Activated CD8-positive, alpha-beta T cell treated with anti-CD3 and anti-CD28 coated beads for 36 hours (primary cell): ENCODE data around the gene ALKBH1. TPM values are rescaled to one million over a fixed set of nuclear protein-coding genes. Genes with fewer than 3 reads are reported as not detected.
"Not testable (repeated sequence)": the region's sequence is repeated elsewhere in the genome, so short reads cannot be mapped to it uniquely, and the experiment has no call there.

Experiments used
- ATAC-seq: fragments of 200-7000 bp; cut with Tn5 transposase; one replicate; pipeline ENCODE4 v1.10.0; 2021; ENCODE audit warnings: mild to moderate bottlenecking, moderate library complexity
- CTCF ChIA-PET: fragments of 350-600 bp; sonication (Branson Sonifier 250); formaldehyde crosslinking; loops from one replicate; lab custom pipeline; 2021; ENCODE audit warnings: antibody characterized with exemption; lab: Charles Lee
- POLR2A ChIA-PET: fragments of 350-600 bp; sonication (Branson Sonifier 250); formaldehyde crosslinking; loops from one replicate; lab custom pipeline; 2021; ENCODE audit warnings: antibody characterized with exemption; lab: Charles Lee
- DNase-seq: peaks from one replicate; pipeline ENCODE4 v3.0.0-alpha.2; 2020
- H3K27ac Mint-ChIP-seq: one replicate; pipeline ENCODE4 v1.8.0; 2021; ENCODE audit warnings: mild to moderate bottlenecking, mixed read lengths
- H3K27me3 Mint-ChIP-seq: one replicate; pipeline ENCODE4 v1.8.0; 2021; ENCODE audit warnings: mixed read lengths
- H3K36me3 Mint-ChIP-seq: one replicate; pipeline ENCODE4 v1.8.0; 2021; ENCODE audit warnings: low read depth, mixed read lengths
- H3K4me1 Mint-ChIP-seq: one replicate; pipeline ENCODE4 v1.8.0; 2021; ENCODE audit warnings: low read depth, mixed read lengths
- H3K4me3 Mint-ChIP-seq: one replicate; pipeline ENCODE4 v1.8.0; 2021; ENCODE audit warnings: mild to moderate bottlenecking, moderate library complexity, mixed read lengths
- H3K9me3 Mint-ChIP-seq: one replicate; pipeline ENCODE4 v1.8.0; 2021; ENCODE audit warnings: mixed read lengths
- intact Hi-C: fragments of 100-400 bp; cut with micrococcal nuclease; formaldehyde crosslinking; loops from one replicate; pipeline ENCODE4 v1.10.0; 2022
- total RNA-seq, 2 experiments: library from RNA; stranded (reverse); gene quantifications; one replicate each; pipeline ENCODE4 v1.2.3, GENCODE V29; 2021
- TF ChIP-seq, protein P1 (sequence below): fragments of 200-600 bp; IDR thresholded peaks from one replicate; pipeline ENCODE4 v1.8.0; 2022; ENCODE audit warnings: antibody characterized with exemption, mild to moderate bottlenecking

Gene ALKBH1
- total RNA-seq, 2 experiments from 2014 or later, result 16.3 to 18.0 TPM

DNA sequence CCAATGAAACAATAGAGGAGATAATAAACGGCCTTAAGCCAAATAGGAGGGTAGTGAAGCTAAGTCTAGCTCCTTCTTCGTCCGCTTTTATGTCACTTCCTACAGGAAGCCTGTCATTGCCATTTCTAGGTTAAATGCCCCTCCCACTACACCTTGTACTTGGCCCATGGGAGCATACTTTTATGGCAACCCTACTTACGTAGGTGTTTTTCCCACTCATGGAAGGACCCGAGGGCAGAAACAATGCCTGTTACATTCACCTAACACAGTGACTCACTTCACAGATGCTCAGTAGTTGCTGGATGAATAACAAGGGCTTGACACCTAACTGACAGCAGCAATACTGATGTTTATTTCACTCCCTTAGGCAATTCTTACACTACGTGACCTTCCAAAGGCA is 44.5 kb downstream of the ALKBH1 start:
- H3K9me3 Mint-ChIP-seq, result no peaks in the 10 kb centered on the region
- ChIA-PET POLR2A (interaction anchor here (1.0 kb wide), 1 partner anchor 21 kb away, joined by 3 read pairs; no protein-coding TSS in a partner anchor), CTCF (no interaction called here)
- DNase-seq (no peak), ATAC-seq (no peak)
- no peak overlapping the region for H3K27ac Mint-ChIP-seq
- H3K36me3 Mint-ChIP-seq, result no peaks in the 10 kb centered on the region
- H3K4me1 Mint-ChIP-seq, result no peaks in the 10 kb centered on the region
- no peak overlapping the region for H3K4me3 Mint-ChIP-seq
- no peaks in the 10 kb centered on the region for H3K27me3 Mint-ChIP-seq
- TF ChIP-seq, protein P1, sequence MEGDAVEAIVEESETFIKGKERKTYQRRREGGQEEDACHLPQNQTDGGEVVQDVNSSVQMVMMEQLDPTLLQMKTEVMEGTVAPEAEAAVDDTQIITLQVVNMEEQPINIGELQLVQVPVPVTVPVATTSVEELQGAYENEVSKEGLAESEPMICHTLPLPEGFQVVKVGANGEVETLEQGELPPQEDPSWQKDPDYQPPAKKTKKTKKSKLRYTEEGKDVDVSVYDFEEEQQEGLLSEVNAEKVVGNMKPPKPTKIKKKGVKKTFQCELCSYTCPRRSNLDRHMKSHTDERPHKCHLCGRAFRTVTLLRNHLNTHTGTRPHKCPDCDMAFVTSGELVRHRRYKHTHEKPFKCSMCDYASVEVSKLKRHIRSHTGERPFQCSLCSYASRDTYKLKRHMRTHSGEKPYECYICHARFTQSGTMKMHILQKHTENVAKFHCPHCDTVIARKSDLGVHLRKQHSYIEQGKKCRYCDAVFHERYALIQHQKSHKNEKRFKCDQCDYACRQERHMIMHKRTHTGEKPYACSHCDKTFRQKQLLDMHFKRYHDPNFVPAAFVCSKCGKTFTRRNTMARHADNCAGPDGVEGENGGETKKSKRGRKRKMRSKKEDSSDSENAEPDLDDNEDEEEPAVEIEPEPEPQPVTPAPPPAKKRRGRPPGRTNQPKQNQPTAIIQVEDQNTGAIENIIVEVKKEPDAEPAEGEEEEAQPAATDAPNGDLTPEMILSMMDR, result no peak
- intact Hi-C loops, result no loop called here

DNA sequence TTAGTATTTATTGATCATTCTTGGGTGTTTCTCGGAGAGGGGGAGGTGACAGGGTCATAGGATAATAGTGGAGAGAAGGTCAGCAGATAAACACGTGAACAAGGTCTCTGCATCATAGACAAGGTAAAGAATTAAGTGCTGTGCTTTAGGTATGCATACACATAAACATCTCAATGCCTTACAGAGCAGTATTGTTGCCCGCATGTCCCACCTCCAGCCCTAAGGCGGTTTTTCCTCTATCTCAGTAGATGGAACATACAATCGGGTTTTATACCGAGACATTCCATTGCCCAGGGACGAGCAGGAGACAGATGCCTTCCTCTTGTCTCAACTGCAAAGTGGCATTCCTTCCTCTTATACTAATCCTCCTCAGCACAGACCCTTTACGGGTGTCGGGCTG is 46.3 kb downstream of the ALKBH1 start:
- intact Hi-C loops, H3K36me3 Mint-ChIP-seq, H3K27ac Mint-ChIP-seq, H3K9me3 Mint-ChIP-seq, H3K4me1 Mint-ChIP-seq, ATAC-seq, POLR2A ChIA-PET, H3K27me3 Mint-ChIP-seq, DNase-seq, CTCF ChIA-PET, H3K4me3 Mint-ChIP-seq: not testable (repeated sequence)

DNA sequence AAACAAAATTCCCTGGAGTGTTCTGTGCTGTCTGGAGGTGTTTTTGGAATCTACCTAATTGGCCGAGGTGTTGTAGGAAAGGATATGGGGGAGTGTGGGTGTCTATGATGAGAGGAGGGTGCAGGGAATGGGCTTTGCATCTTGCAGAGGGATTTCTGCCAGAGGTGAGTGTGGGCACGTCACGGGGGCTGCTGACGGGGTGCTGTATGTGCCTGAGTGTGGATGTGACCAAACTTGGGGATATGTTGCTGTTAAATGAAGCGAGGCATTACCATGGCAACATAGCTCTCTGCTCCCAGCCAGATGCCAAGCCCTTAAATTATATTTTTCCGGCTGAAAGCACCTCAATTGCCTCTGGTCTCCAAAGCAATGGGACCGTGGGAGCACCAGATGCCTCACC is 47.1 kb downstream of the ALKBH1 start:
- H3K27ac Mint-ChIP-seq, result no peak overlapping the region
- no peaks in the 10 kb centered on the region for H3K4me1 Mint-ChIP-seq
- intact Hi-C loops, result no loop called here
- no peaks in the 10 kb centered on the region for H3K9me3 Mint-ChIP-seq
- H3K27me3 Mint-ChIP-seq, result no peaks in the 10 kb centered on the region
- no peak overlapping the region for H3K4me3 Mint-ChIP-seq
- H3K36me3 Mint-ChIP-seq, result no peaks in the 10 kb centered on the region
- ChIA-PET POLR2A (no interaction called here), CTCF (no interaction called here)
- no peak for DNase-seq
- TF ChIP-seq, protein P1, result no peak
- no peak for ATAC-seq

DNA sequence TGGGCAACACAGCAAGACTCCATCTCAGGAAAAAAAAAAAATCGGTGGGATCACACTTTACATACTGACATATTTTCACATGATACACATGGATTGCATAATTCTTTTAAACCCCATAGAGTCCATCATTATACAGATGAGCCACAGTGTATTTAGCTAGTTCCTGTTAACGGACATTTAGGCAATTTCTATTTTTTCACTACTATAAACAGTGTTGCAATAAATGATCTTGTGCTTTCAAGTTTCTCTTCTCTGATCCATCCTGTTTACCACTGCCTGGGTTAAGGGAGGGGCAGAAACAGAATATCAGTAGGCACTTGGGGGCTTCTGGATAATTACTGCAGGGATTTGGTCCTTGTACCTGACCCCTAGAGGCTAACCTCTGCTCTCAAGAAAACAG is 48.0 kb downstream of the ALKBH1 start:
- CTCF ChIA-PET, result no interaction called here
- POLR2A ChIA-PET, result no interaction called here
- H3K9me3 Mint-ChIP-seq, result no peaks in the 10 kb centered on the region
- H3K36me3 Mint-ChIP-seq, result no peaks in the 10 kb centered on the region
- DNase-seq (no peak), ATAC-seq (no peak)
- no peaks in the 10 kb centered on the region for H3K27me3 Mint-ChIP-seq
- no peaks in the 10 kb centered on the region for H3K4me1 Mint-ChIP-seq
- intact Hi-C loops, result no loop called here
- TF ChIP-seq, protein P1, result no peak
- no peak overlapping the region for H3K27ac Mint-ChIP-seq
- H3K4me3 Mint-ChIP-seq, result no peak overlapping the region

DNA sequence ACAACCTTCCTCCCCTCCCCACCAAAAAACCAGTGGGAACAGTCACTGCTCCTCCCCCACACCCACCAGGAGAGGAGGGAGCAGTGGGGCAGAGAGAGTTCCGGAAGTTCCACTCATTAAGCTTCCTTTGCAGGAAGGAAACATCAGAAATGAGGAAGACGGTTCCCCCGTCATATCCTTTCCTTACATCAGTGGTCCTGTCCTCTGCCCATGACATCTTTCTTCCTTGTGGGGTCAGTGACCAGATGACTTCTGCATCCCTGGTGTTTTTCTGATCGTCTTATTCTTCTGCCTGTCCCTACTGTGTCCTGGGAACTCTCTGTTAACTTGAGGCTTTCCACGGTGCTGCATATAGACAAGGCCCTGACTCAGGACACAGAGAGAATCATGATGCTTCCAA is 50.5 kb downstream of the ALKBH1 start:
- CTCF ChIA-PET, result interaction anchor here (1.3 kb wide), 1 partner anchor 12 kb away, joined by 3 read pairs; no protein-coding TSS in a partner anchor
- Mint-ChIP-seq H3K27ac (no peak overlapping the region), H3K4me1 (no peaks in the 10 kb centered on the region), H3K36me3 (no peaks in the 10 kb centered on the region), H3K4me3 (no peak overlapping the region), H3K9me3 (no peaks in the 10 kb centered on the region), H3K27me3 (no peaks in the 10 kb centered on the region)
- intact Hi-C loops, result no loop called here
- TF ChIP-seq, protein P1, result no peak
- no peak for DNase-seq
- ATAC-seq, result no peak
- POLR2A ChIA-PET, result no interaction called here

DNA sequence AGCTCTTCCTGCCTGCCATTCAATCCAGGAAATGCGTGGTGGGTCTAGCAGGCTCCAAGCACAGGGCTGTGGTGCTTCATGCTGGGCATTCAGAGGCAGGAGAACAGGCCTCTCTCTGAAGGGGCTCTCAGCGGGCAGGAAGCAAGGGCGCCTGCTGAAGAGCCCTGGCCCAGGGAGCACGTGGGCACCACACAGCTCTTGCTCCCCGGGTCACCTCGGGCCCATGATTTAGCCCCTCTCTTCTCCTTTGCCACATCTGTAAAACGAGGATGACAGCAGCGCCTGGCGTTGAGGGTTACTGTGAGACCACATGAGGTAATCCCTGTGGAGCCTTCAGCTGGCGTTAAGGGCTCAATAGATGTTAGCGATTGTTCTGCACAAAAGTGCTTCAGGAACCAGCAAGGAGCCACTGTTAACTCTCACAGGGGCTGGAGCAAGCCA is 53.8 kb downstream of the ALKBH1 start:
- TF ChIP-seq, protein P1, result no peak
- H3K36me3 Mint-ChIP-seq, result no peaks in the 10 kb centered on the region
- no peaks in the 10 kb centered on the region for H3K27me3 Mint-ChIP-seq
- ChIA-PET POLR2A (no interaction called here), CTCF (no interaction called here)
- no peak for DNase-seq
- ATAC-seq, result no peak
- H3K4me1 Mint-ChIP-seq, result no peaks in the 10 kb centered on the region
- intact Hi-C loops, result no loop called here
- H3K9me3 Mint-ChIP-seq, result no peaks in the 10 kb centered on the region
- no peak overlapping the region for H3K27ac Mint-ChIP-seq
- H3K4me3 Mint-ChIP-seq, result no peak overlapping the region
